Progenitor cell of endocrine pancreas (in vitro differentiated cells): ENCODE results near the gene AFM. TPM values are rescaled to one million over a fixed set of nuclear protein-coding genes. Genes with fewer than 3 reads are reported as not detected.

Experiments used
- DNase-seq: peaks from one replicate; pipeline ENCODE4 v3.0.0; 2021; ENCODE audit warnings: low spot score; ENCODE audit not compliant: unreplicated experiment
- H3K27ac Mint-ChIP-seq: 2 replicates; pipeline ENCODE4 v1.8.0; 2021; ENCODE audit warnings: mild to moderate bottlenecking, moderate library complexity, mixed read lengths
- H3K27me3 Mint-ChIP-seq: 2 replicates; pipeline ENCODE4 v1.8.0; 2021; ENCODE audit warnings: mixed read lengths
- H3K36me3 Mint-ChIP-seq: 2 replicates; pipeline ENCODE4 v1.8.0; 2022; ENCODE audit warnings: mixed read lengths; ENCODE audit not compliant: insufficient read depth
- H3K4me1 Mint-ChIP-seq: 2 replicates; pipeline ENCODE4 v1.8.0; 2021; ENCODE audit warnings: low read depth, mixed read lengths
- H3K4me3 Mint-ChIP-seq: 2 replicates; pipeline ENCODE4 v1.8.0; 2021; ENCODE audit warnings: low read depth, mild to moderate bottlenecking, moderate library complexity, mixed read lengths
- H3K9me3 Mint-ChIP-seq: 2 replicates; pipeline ENCODE4 v1.8.0; 2021; ENCODE audit warnings: low read depth, mixed read lengths
- CTCF ChIP-seq: fragments of 200-600 bp; sonication (generic); IDR thresholded peaks from one replicate; pipeline ENCODE4 v1.5.0; 2021; ENCODE audit warnings: antibody characterized with exemption, mild to moderate bottlenecking; ENCODE audit not compliant: unreplicated experiment
- total RNA-seq: library from RNA; stranded (reverse); gene quantifications from 2 replicates; pipeline ENCODE4 v1.2.1, GENCODE V29; 2021

AFM gene
- total RNA-seq, 1 donor from 2014 or later, result 0.26 TPM

DNA sequence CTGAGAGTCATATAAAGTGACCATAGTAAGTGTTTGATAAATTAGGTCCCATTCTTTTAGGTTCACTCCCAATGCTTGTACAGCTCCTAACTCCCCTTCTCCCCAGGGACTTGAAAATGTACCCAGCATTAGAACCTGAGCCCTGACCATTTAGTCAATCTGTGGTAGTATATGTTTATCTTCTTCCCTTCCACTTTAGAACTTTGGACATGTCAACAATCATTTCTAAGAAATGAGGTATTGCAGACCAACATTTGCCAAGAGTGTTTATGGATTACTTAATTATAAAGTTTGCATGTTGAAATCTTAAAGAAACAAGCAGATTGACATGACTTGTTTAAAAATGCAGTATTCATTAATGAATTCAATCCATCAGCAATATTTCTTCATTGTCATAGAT, 26.0 kb downstream of the AFM start:
- no peak for TF ChIP-seq CTCF
- Mint-ChIP-seq H3K27ac (no peak overlapping the region), H3K36me3 (no peaks in the 10 kb centered on the region), H3K4me3 (no peak overlapping the region), H3K27me3 (no peaks in the 10 kb centered on the region), H3K4me1 (peaks cover 2% of the 10 kb centered on the region), H3K9me3 (no peaks in the 10 kb centered on the region)
- DNase-seq, result no peak

DNA sequence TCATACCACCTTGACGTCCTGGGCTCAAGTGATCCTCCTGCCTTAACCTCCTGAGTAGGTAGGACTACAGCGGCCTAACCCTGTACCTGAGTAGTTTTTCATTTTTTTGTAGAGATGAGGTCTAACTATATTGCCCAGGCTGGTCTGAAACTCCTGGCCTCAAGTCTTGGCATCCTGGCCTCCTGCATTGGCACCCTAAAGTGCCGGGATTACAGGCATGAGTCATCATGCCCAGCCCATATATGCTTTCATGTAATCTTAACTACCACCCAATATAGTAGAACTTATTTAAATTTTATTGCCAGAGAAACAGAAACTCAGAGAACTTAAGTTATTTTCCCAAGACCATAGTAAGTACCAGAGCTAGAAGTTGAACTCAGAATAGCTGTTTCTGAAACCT, 27.1 kb downstream of the AFM start:
- no peaks in the 10 kb centered on the region for H3K27me3 Mint-ChIP-seq
- H3K4me3 Mint-ChIP-seq, result no peak overlapping the region
- no peak for DNase-seq
- no peak overlapping the region for H3K27ac Mint-ChIP-seq
- no peaks in the 10 kb centered on the region for H3K9me3 Mint-ChIP-seq
- no peak for TF ChIP-seq CTCF
- peaks cover 2% of the 10 kb centered on the region for H3K4me1 Mint-ChIP-seq
- no peaks in the 10 kb centered on the region for H3K36me3 Mint-ChIP-seq

- Mint-ChIP-seq H3K4me3 (no peak overlapping the region), H3K9me3 (peaks cover 23% of the 10 kb centered on the region), H3K36me3 (peaks cover 2% of the 10 kb centered on the region), H3K27me3 (no peaks in the 10 kb centered on the region), H3K27ac (no peak overlapping the region), H3K4me1 (no peaks in the 10 kb centered on the region)
- no peak for DNase-seq
- no peak for TF ChIP-seq CTCF
Measured at GRCh38 chr4:73518340-73518739, 36.8 kb downstream of the AFM start.

GRCh38 chr4:73520821-73521220, 39.3 kb downstream of the AFM start:
- peaks cover 2% of the 10 kb centered on the region for H3K36me3 Mint-ChIP-seq
- H3K27ac Mint-ChIP-seq, result no peak overlapping the region
- H3K4me3 Mint-ChIP-seq, result no peak overlapping the region
- H3K27me3 Mint-ChIP-seq, result no peaks in the 10 kb centered on the region
- H3K4me1 Mint-ChIP-seq, result peaks cover 4% of the 10 kb centered on the region
- no peak for TF ChIP-seq CTCF
- peaks cover 20% of the 10 kb centered on the region for H3K9me3 Mint-ChIP-seq
- DNase-seq, result no peak

DNA sequence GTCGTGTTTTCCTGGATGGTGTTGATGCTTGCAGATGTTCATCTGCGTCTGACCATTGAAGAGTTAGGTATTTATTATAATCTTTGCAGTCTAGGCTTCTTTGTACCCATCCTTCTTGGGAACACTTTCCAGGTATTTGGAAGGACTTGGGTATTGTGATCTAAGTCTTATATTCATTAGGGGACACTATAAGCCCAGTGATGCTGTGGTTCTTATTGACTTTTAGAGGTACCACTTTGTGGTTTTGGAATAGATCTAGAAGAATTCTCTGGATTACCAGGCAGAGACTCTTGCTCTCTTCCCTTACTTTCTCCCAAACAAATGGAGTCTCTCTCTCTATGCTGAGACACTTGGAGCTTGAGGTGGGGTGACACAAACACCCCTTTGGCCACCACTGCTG, 41.6 kb downstream of the AFM start:
- Mint-ChIP-seq H3K4me3 (no peak overlapping the region), H3K36me3 (peaks cover 2% of the 10 kb centered on the region), H3K27me3 (no peaks in the 10 kb centered on the region), H3K4me1 (peaks cover 9% of the 10 kb centered on the region), H3K9me3 (peaks cover 15% of the 10 kb centered on the region), H3K27ac (no peak overlapping the region)
- no peak for DNase-seq
- no peak for TF ChIP-seq CTCF
